Effector memory CD4-positive, alpha-beta T cell (primary cell): Measurements from ENCODE around the gene PISD.

Experiments used
- DNase-seq, 3 donors: peaks; one replicate each; pipeline ENCODE4 v3.0.0-alpha.2; 2020
- H3K27ac ChIP-seq: 2 replicates; pipeline ENCODE4 v1.7.0; 2013; ENCODE audit warnings: mild to moderate bottlenecking, low read length, moderate library complexity; ENCODE audit not compliant: insufficient read depth, poor library complexity, severe bottlenecking
- H3K27me3 ChIP-seq: replicated peaks from 2 replicates; pipeline ENCODE4 v1.7.0; 2013; ENCODE audit warnings: mild to moderate bottlenecking, low read length; ENCODE audit not compliant: insufficient read depth, control insufficient read depth, poor library complexity, severe bottlenecking
- H3K36me3 ChIP-seq: 2 replicates; pipeline ENCODE4 v1.7.0; 2013; ENCODE audit warnings: mild to moderate bottlenecking, low read length, moderate library complexity; ENCODE audit not compliant: control insufficient read depth, insufficient read depth
- H3K4me1 ChIP-seq: 2 replicates; pipeline ENCODE4 v1.7.0; 2013; ENCODE audit warnings: low read length, mild to moderate bottlenecking; ENCODE audit not compliant: control insufficient read depth, insufficient read depth, poor library complexity, severe bottlenecking
- H3K4me3 ChIP-seq: 2 replicates; pipeline ENCODE4 v1.7.0; 2013; ENCODE audit warnings: low read length, low read depth, mild to moderate bottlenecking; ENCODE audit not compliant: insufficient read depth, poor library complexity, severe bottlenecking
- H3K9me3 ChIP-seq: 2 replicates; pipeline ENCODE4 v1.7.0; 2013; ENCODE audit warnings: mild to moderate bottlenecking, low read length, moderate library complexity; ENCODE audit not compliant: control insufficient read depth

Gene PISD

DNA sequence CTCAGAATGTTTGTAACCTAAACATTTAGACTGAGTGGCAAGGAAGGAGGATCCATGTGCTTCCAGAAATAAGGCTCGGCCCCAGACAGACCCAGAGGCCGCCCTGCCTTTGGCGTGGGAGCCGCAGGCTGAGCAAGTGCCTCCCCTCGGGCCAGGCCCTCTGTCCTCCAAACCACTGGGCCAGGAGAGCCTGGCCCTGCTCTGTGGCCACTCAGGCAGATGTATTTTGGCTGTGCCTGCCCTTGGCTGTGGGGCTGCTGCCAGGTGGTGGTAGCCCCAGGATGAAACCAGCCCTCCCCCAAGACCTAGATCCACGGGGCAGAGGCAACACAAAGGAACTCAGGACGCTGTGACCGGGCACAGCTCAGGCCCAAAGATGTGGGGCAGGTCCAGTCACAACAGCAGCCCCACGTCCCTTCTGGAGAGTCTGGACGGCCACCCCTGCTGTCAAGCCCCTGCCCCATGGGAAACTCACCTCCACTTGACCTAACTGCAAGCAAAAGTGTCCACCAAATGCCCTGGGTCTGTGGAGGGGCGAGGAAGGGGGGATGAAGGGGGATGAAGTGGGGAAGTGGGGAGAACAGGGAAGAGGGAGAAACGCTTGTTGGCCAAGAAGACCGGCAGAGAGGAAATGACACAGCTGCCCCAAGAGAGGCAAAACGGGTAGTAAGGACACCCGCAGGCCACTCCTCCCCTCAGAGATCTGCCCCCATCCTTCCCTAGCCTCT lies 24.0 kb downstream of the PISD start:
- peaks cover under 1% of the 10 kb centered on the region for H3K36me3 ChIP-seq
- peaks cover 6% of the 10 kb centered on the region for H3K4me1 ChIP-seq
- no peak overlapping the region for H3K4me3 ChIP-seq
- DNase-seq, result no peak
- no peaks in the 10 kb centered on the region for H3K27me3 ChIP-seq
- H3K27ac ChIP-seq, result peak overlapping the region; percentile 18
- no peaks in the 10 kb centered on the region for H3K9me3 ChIP-seq

DNA sequence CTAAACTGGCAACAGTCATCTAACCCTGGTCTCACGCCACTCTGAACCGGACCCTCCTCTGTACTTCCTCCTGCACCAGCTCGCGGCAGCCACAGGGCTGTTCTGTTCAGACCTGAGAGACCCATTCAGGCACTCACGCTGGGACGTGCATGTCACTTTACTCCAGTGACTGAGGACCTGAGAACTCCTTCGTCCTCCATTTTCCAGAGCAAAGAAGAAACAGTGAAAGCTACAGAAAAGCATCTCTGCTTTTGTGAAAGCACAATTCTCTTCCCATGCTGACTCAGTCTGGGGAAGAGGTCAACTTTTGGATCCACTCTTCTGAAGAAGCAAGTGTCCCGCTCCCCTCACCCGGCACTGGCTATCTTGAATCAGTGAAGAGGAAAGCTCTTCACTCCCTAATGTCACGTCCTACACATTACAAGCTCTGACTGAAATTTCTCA lies 24.5 kb downstream of the PISD start:
- Histone ChIP-seq H3K27me3 (no peaks in the 10 kb centered on the region), H3K4me3 (no peak overlapping the region), H3K27ac (peak overlapping the region; percentile 18), H3K4me1 (peaks cover 6% of the 10 kb centered on the region), H3K9me3 (no peaks in the 10 kb centered on the region), H3K36me3 (no peaks in the 10 kb centered on the region)
- DNase-seq, result no peak

DNA sequence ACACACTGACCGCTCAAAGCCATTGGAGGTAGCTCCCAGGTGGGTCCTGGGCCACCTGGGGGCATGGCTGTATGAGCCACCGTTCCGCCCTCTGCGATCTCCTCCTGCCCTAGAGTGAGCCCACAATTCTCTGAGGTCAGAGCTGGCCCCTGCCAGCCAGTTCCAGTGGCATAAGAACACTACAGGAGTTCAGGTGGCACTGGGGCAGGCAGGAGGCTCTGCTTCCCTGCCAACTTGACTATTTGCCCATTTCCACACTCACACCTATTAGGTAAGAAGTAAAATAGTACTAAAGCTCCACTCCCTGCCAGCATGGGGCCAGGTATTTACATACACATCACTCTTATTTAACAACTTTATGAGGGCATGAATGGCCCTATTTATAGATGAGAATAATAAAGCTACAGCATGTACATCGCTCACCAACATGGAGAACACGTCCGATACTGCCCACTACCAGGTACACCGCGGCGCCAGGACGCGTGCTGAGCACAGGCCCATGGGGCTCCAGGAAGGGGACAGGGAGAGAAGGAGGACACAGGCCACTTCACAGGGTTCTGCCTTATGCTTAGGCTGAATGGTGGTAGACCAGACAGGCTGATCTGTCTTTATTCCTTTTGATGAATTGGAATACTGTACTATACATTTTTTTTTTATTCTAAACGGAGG lies 26.2 kb downstream of the PISD start:
- no peaks in the 10 kb centered on the region for H3K27me3 ChIP-seq
- H3K4me1 ChIP-seq, result peaks cover 14% of the 10 kb centered on the region
- H3K4me3 ChIP-seq, result no peak overlapping the region
- no peak for DNase-seq
- H3K9me3 ChIP-seq, result no peaks in the 10 kb centered on the region
- H3K36me3 ChIP-seq, result no peaks in the 10 kb centered on the region
- H3K27ac ChIP-seq, result no peak overlapping the region

DNA sequence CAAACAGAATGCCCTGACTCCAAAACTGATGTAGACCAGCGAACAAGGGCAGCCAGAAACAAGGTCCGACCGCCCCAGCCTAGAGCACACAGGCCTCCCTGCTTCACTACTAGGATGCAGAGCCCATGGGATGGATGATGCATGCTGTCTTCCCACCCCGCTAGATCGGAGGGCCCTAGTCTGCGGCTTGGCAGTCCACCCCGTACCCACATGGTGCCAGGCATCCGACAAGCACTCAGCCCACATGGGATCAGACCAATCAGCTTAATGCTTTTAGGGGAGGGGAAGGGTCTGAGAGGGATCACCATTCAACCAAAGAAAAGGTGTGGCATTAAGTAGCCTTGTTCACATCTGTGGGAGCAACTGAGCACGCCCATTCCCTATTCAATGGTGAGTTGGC lies 30.6 kb downstream of the PISD start:
- H3K4me3 ChIP-seq, result peak overlapping the region; percentile 71
- H3K27ac ChIP-seq, result peak overlapping the region; percentile 89
- no peaks in the 10 kb centered on the region for H3K27me3 ChIP-seq
- DNase-seq, result no peak
- H3K36me3 ChIP-seq, result no peaks in the 10 kb centered on the region
- H3K4me1 ChIP-seq, result peaks cover 19% of the 10 kb centered on the region
- H3K9me3 ChIP-seq, result no peaks in the 10 kb centered on the region

DNA sequence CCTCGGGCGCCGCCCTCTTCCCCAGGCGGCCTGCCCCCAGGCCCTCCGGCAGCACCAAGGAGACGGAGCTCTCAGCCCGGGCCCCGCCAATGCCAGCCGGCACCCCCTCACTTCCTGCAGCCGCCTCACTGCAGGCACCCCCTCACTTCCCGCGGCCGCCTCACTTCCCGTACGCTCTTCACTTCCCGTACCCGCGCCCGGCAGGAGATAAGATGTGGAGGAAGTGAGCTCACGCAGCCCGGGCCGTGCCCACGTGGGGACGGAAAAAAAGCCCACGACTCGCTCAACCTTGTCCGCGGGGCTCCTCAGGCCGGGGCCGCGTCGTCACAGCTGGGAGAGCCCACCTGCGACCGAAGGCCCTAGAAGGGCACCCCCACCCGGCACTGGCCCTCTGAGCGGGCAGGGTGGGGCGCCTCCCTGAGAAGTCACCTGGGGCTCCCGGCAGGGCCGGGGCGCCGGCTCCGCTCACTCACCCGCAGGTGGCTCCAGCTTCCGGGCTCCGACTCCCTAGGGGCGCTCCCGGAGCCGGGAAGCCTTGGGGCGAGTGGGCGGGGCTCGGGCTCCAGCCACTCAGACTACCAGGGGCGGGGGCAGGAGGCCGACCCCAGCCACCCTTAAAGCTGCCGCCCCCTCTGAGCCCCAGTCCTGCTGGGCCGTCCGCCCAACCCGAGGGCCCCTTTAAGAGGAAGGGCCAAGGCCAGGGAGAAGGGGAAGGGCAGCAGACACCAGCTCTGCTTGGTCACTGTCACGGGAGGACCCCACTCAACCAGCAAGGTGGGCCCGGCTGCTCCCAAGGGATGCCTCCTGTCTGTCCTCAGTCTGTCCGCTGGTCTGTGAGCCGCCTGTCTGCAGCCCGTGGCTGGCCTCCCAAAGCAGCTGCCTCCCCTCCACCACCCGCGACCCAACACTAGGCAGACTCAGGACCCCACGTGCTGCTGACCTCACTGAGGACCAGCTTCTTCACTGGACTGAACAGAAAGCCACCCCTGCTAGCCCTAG lies 31.4 kb downstream of the PISD start:
- H3K4me1 ChIP-seq, result peaks cover 19% of the 10 kb centered on the region
- DNase-seq, result peak; percentile 80 to 85 (median 81)
- no peaks in the 10 kb centered on the region for H3K36me3 ChIP-seq
- no peaks in the 10 kb centered on the region for H3K9me3 ChIP-seq
- no peaks in the 10 kb centered on the region for H3K27me3 ChIP-seq
- H3K27ac ChIP-seq, result peak overlapping the region; percentile 89
- H3K4me3 ChIP-seq, result peak overlapping the region; percentile 71

DNA sequence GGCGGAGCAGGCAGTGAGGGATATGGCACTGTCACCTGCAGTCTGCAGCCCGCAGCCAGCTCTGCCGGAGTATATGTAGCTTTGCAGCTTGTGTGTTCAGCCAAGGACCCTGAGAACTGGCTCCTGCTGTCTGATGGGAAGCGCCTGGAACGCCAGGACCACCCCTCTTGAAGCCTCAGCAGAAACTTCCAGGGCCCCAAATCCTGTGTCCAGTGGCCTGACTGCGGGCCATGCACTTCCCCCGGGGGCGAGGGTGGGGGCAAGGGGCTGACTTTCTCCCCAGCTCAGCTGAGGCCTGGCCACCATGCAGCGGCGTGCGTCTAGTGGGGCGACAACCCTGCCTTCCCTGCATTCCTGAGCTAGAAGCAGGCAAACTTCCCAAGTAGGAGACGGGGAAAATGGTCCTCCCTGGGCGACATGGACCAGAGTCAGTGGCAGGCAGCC lies 32.3 kb downstream of the PISD start:
- no peaks in the 10 kb centered on the region for H3K27me3 ChIP-seq
- DNase-seq, result no peak
- H3K27ac ChIP-seq, result peak overlapping the region; percentile 89
- peak overlapping the region; percentile 71 for H3K4me3 ChIP-seq
- H3K9me3 ChIP-seq, result no peaks in the 10 kb centered on the region
- H3K4me1 ChIP-seq, result peaks cover 19% of the 10 kb centered on the region
- no peaks in the 10 kb centered on the region for H3K36me3 ChIP-seq

DNA sequence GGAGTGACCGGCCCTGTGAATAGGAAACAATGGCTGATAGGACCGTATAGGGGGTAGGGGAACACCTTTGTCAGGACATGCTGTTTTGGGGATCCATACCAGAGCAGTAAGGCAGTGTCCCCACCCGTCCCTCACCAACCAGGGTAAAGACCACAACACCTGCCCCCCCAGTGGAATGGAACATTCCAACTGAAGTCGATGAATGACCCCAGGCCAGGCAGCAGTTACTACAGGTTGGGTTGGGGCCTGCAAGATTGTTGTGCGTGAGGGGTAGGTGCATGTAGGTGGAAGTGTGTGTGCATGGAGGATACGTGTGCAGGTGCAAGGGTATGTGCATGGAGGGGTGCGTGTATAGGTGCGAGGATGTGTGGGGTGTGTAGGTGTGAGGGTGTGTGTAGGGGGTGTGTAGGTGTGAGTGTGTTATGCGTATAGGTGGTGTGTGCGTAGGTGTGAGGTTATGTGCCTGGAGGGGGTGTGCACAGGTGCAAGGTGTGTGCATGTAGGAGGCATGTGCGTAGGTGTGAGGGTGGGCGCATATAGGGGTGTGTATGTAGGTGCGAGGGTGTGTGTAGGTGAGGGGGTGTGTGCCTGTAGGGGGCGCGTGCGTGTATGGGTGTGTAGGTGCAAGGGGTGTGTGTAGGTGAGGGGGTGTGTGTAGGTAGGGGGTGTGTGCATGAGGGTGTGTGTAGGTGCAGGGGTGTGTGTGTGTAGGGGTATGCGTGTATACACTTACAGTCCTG lies 32.9 kb downstream of the PISD start:
- Histone ChIP-seq H3K36me3 (no peaks in the 10 kb centered on the region), H3K4me1 (peaks cover 19% of the 10 kb centered on the region), H3K27ac (peak overlapping the region; percentile 89), H3K27me3 (no peaks in the 10 kb centered on the region), H3K4me3 (no peak overlapping the region), H3K9me3 (no peaks in the 10 kb centered on the region)
- DNase-seq, result no peak

DNA sequence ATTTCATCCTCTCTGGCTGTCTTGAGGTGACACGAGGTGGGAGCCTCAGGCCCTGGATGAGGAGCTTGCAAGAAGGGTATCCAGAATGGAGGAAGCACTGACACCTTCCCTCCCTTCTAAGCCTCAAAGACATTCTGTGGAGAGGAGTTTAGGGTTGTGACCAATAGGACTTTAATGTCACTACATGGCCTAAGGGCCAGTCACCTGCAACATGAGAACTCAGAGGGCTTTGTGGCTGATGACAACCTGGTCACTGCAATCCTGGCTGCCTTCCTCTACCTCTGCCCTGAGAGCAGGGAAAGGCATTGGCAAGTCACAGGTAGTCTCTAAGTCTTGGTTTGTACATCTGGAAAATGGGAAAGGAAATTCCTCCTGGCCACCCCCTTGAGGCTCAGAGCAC lies 33.7 kb downstream of the PISD start:
- H3K4me3 ChIP-seq, result no peak overlapping the region
- H3K36me3 ChIP-seq, result no peaks in the 10 kb centered on the region
- no peak overlapping the region for H3K27ac ChIP-seq
- no peaks in the 10 kb centered on the region for H3K9me3 ChIP-seq
- DNase-seq, result no peak
- no peaks in the 10 kb centered on the region for H3K27me3 ChIP-seq
- H3K4me1 ChIP-seq, result peaks cover 19% of the 10 kb centered on the region

DNA sequence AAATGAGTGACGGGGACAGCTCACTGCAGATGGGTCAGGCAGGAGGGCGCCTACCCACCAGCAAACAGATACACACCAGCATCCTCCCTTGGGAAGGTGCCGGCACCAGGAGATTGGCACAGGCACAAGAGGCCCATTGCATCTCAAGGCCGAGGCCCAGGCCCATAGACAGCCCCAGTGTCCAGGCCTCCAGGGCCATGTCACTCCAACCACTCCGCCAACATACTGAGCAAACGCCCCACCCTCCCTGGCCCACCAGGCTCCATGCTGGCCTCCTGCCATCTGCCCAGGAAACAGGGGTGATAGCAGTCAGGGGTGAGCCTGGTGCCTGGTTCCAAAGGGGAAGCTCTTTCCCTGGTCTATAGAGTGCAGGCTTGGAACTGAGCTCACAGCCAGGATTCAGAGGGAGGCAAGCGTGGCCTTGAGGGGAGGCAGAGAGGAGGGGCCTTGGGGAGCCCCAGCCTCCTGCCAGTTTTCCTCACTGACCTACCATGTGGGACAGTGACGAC lies 34.7 kb downstream of the PISD start:
- no peaks in the 10 kb centered on the region for H3K27me3 ChIP-seq
- no peak overlapping the region for H3K27ac ChIP-seq
- peaks cover 19% of the 10 kb centered on the region for H3K4me1 ChIP-seq
- H3K4me3 ChIP-seq, result no peak overlapping the region
- no peaks in the 10 kb centered on the region for H3K36me3 ChIP-seq
- no peaks in the 10 kb centered on the region for H3K9me3 ChIP-seq
- no peak for DNase-seq
